ENCODE data around the gene JAKMIP1.

Gene JAKMIP1

GRCh38 chr4:5979981-5980380 lies 220.4 kb downstream of the JAKMIP1 start:
- no peak for DNase-seq

- DNase-seq: no peak
Observed at GRCh38 chr4:5976921-5977320, 223.4 kb downstream of the JAKMIP1 start.

- no peak for DNase-seq
Observed at GRCh38 chr4:5976431-5976830, 223.9 kb downstream of the JAKMIP1 start.

All from fibroblast of upper back skin (primary cell).